ENCODE results near the gene TMC1. TPM values are rescaled to one million over a fixed set of nuclear protein-coding genes. Genes with fewer than 3 reads are reported as not detected.

The TMC1 gene
- total RNA-seq, 1 experiment from 2014 or later, result not detected

DNA sequence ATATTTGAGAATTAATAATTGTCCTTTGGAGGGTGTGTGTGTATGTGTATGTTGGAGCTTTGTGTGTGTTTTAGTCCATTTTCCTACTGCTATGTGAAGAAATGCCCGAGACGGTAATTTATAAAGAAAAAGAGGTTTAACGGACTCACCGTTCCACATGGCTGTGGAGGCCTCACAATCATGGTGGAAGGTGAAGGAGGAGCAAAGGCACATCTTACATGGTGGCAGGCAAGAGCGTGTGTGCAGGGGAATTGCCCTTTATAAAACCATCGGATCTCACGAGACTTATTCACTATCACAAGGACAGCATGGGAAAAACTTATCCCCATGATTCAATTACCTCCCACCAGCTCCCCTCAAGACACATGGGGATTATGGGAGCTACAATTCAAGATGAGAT is 44.1 kb downstream of the TMC1 start:
- DNase-seq (ENCODE audit: unreplicated experiment), result no peak
- no peaks in the 10 kb centered on the region for H3K4me1 Mint-ChIP-seq (ENCODE audit: insufficient read depth, unreplicated experiment)
- TF ChIP-seq, protein P1, sequence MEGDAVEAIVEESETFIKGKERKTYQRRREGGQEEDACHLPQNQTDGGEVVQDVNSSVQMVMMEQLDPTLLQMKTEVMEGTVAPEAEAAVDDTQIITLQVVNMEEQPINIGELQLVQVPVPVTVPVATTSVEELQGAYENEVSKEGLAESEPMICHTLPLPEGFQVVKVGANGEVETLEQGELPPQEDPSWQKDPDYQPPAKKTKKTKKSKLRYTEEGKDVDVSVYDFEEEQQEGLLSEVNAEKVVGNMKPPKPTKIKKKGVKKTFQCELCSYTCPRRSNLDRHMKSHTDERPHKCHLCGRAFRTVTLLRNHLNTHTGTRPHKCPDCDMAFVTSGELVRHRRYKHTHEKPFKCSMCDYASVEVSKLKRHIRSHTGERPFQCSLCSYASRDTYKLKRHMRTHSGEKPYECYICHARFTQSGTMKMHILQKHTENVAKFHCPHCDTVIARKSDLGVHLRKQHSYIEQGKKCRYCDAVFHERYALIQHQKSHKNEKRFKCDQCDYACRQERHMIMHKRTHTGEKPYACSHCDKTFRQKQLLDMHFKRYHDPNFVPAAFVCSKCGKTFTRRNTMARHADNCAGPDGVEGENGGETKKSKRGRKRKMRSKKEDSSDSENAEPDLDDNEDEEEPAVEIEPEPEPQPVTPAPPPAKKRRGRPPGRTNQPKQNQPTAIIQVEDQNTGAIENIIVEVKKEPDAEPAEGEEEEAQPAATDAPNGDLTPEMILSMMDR (IDR thresholded peaks at IDR 0.05; ENCODE audit: unreplicated experiment), result no peak
- no peak overlapping the region for H3K4me3 Mint-ChIP-seq (ENCODE audit: unreplicated experiment)
- no TSS peak for BruUV-seq (replicated peaks)
- H3K27me3 Mint-ChIP-seq (ENCODE audit: insufficient read depth, unreplicated experiment), result no peaks in the 10 kb centered on the region
- ChIA-PET POLR2A (interaction anchor here (0.8 to 1.9 kb wide), 2 partner anchors 10 to 12 kb away, joined by 3 to 8 read pairs; no protein-coding TSS in a partner anchor), CTCF (no interaction called here)
- intact Hi-C loops (cut with micrococcal nuclease), result no loop called here
- H3K27ac Mint-ChIP-seq (ENCODE audit: low read depth, unreplicated experiment), result no peak overlapping the region
- no peaks in the 10 kb centered on the region for H3K36me3 Mint-ChIP-seq (ENCODE audit: insufficient read depth, unreplicated experiment)
- H3K9me3 Mint-ChIP-seq (ENCODE audit: unreplicated experiment), result peaks cover 8% of the 10 kb centered on the region

DNA sequence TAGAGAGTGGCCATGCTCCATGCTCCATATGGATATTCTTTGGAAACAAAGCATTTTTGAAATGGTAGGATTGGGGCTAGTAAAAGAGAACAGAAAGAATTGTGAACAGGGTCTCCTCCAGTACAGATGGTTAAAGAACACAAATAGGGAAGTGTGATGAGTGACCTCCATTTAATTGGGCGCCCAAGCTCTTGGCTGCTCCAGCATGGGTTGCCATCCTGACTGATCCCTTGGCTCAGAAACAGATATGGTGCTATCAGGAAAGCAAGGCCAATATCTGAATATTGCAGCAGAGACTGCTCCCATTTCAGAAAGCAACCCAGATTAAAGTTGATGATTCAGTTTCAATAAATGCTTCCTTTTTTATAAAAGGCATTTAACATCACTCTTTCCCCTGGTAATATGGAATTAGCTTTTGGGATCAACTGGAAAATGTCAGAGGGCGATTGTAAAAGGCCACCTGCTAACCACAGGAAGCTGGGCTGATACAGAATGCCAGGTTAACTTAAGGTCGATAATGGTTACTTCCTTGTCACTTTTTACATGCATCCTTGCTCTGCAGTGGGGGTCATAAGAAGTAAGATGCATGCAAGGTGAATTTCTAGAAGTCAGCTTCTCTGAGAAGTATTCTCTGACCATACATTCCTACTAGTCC is 52.9 kb downstream of the TMC1 start:
- Mint-ChIP-seq H3K27ac (ENCODE audit: low read depth, unreplicated experiment) (no peak overlapping the region), H3K4me3 (ENCODE audit: unreplicated experiment) (no peak overlapping the region), H3K27me3 (ENCODE audit: insufficient read depth, unreplicated experiment) (no peaks in the 10 kb centered on the region), H3K4me1 (ENCODE audit: insufficient read depth, unreplicated experiment) (peaks cover 28% of the 10 kb centered on the region), H3K36me3 (ENCODE audit: insufficient read depth, unreplicated experiment) (no peaks in the 10 kb centered on the region), H3K9me3 (ENCODE audit: unreplicated experiment) (no peaks in the 10 kb centered on the region)
- no TSS peak for BruUV-seq (replicated peaks)
- intact Hi-C loops (cut with micrococcal nuclease), result no loop called here
- TF ChIP-seq, protein P1 (IDR thresholded peaks at IDR 0.05; ENCODE audit: unreplicated experiment), result no peak
- ChIA-PET CTCF (interaction anchor here (0.5 to 1.3 kb wide), 3 partner anchors 18 to 72 kb away, joined by 3 to 4 read pairs (median 3); no protein-coding TSS in a partner anchor), POLR2A (interaction anchor here (1.0 to 10.4 kb wide), 2 partner anchors 47 to 210 kb away, joined by 3 to 176 read pairs; partner anchors contain the start of gene ZFAND5)
- no peak for DNase-seq (ENCODE audit: unreplicated experiment)

DNA sequence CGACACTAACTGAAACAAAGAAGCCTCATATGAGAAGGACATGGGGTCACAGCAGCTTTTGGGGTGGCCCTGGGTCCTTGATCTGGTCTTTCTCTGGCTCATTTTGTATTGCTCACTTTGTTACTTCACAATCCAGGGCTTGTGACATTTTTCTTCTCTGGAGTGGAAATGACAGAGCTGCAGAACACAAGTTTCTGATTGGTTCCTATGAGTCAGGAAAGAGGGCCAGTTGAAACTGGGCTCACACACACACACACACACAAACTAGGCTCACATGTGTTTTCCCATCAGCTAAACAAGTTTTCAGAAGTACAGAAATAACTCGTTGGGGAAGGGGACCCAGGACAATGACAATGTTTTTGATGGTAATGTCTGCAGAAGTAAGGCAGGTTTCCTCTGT is 54.3 kb downstream of the TMC1 start:
- no peak for DNase-seq (ENCODE audit: unreplicated experiment)
- no peak overlapping the region for H3K4me3 Mint-ChIP-seq (ENCODE audit: unreplicated experiment)
- CTCF ChIA-PET, result interaction anchor here (1.0 to 2.2 kb wide), 3 partner anchors 11 to 281 kb away, joined by 3 to 5 read pairs (median 3); no protein-coding TSS in a partner anchor
- no peaks in the 10 kb centered on the region for H3K36me3 Mint-ChIP-seq (ENCODE audit: insufficient read depth, unreplicated experiment)
- BruUV-seq (replicated peaks), result no TSS peak
- POLR2A ChIA-PET, result interaction anchor here (0.7 to 10.4 kb wide), 5 partner anchors 11 to 212 kb away, joined by 3 to 176 read pairs (median 4); partner anchors contain the start of gene ZFAND5
- H3K27ac Mint-ChIP-seq (ENCODE audit: low read depth, unreplicated experiment), result no peak overlapping the region
- intact Hi-C loops (cut with micrococcal nuclease), result loop anchor here (5.0 kb wide), 1 partner anchor 48 kb away; no protein-coding TSS in a partner anchor
- no peaks in the 10 kb centered on the region for H3K9me3 Mint-ChIP-seq (ENCODE audit: unreplicated experiment)
- TF ChIP-seq, protein P1 (IDR thresholded peaks at IDR 0.05; ENCODE audit: unreplicated experiment), result no peak
- H3K27me3 Mint-ChIP-seq (ENCODE audit: insufficient read depth, unreplicated experiment), result no peaks in the 10 kb centered on the region
- peaks cover 36% of the 10 kb centered on the region for H3K4me1 Mint-ChIP-seq (ENCODE audit: insufficient read depth, unreplicated experiment)

DNA sequence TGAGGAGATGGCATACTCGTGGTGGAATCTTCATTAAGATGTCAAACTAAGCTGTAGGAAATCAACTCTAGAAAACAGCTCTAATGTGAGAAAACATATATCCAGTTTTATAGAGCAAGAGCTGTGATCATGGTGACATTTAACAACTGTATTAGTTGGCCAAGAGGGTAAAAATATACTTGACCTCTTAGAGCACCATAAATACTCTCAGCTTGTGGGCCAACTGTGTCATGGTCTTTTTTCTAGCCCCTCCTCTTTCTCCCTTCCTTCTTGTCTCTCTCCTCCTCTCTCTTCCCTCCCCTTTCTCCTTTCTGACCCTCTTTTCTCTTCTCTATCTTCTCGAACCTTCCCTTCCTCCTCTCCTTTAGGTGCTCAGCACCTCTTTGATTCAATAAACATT is 54.7 kb downstream of the TMC1 start:
- CTCF ChIA-PET, result interaction anchor here (0.6 to 2.2 kb wide), 9 partner anchors 10 to 304 kb away, joined by 3 to 9 read pairs (median 3); no protein-coding TSS in a partner anchor
- TF ChIP-seq, protein P1 (IDR thresholded peaks at IDR 0.05; ENCODE audit: unreplicated experiment), result no peak
- BruUV-seq (replicated peaks), result no TSS peak
- Mint-ChIP-seq H3K27me3 (ENCODE audit: insufficient read depth, unreplicated experiment) (no peaks in the 10 kb centered on the region), H3K4me3 (ENCODE audit: unreplicated experiment) (no peak overlapping the region), H3K27ac (ENCODE audit: low read depth, unreplicated experiment) (peak overlapping the region; percentile 53), H3K4me1 (ENCODE audit: insufficient read depth, unreplicated experiment) (peaks cover 36% of the 10 kb centered on the region), H3K36me3 (ENCODE audit: insufficient read depth, unreplicated experiment) (no peaks in the 10 kb centered on the region), H3K9me3 (ENCODE audit: unreplicated experiment) (no peaks in the 10 kb centered on the region)
- intact Hi-C loops (cut with micrococcal nuclease), result loop anchor here (5.0 kb wide), 1 partner anchor 49 kb away; no protein-coding TSS in a partner anchor
- DNase-seq (ENCODE audit: unreplicated experiment), result no peak
- POLR2A ChIA-PET, result interaction anchor here (0.7 to 10.4 kb wide), 8 partner anchors 10 to 212 kb away, joined by 3 to 176 read pairs (median 14); partner anchors contain the start of gene ZFAND5
